ENCODE data around the gene TMED6. TPM values are rescaled to one million over a fixed set of nuclear protein-coding genes. Genes with fewer than 3 reads are reported as not detected.
A peak's percentile ranks its signal among the peaks of the same experiment; 100 is the strongest.

Gene TMED6
- total RNA-seq, 1 experiment from 2014 or later = 0.51 TPM

DNA sequence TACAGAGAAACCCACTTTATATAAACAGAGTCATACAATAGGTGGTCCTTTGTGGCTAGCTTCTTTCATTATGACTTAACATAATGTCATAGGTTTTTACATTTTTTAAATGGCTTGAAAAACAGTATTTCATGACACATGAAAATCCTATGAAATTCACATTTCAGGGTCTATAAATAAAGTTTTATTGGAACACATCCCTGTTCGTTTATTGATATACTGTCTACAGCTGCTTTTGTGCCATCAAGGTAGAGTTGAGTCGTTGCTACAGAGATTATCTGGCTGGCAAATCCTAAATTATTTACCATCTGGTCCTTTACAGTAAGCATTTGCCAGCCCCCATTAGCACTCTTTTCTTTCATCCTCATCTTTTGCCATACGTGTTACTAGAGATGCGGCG, 38.1 kb downstream of the TMED6 start:
- peaks cover 16% of the 10 kb centered on the region for H3K4me1 Mint-ChIP-seq (ENCODE audit: insufficient read depth, unreplicated experiment)
- intact Hi-C loops (cut with micrococcal nuclease) = no loop called here
- no peaks in the 10 kb centered on the region for H3K9me3 Mint-ChIP-seq (ENCODE audit: unreplicated experiment)
- BruUV-seq (replicated peaks) = no TSS peak
- no peaks in the 10 kb centered on the region for H3K27me3 Mint-ChIP-seq (ENCODE audit: insufficient read depth, unreplicated experiment)
- H3K36me3 Mint-ChIP-seq (ENCODE audit: insufficient read depth, unreplicated experiment) = peaks cover 37% of the 10 kb centered on the region
- TF ChIP-seq, protein P1, sequence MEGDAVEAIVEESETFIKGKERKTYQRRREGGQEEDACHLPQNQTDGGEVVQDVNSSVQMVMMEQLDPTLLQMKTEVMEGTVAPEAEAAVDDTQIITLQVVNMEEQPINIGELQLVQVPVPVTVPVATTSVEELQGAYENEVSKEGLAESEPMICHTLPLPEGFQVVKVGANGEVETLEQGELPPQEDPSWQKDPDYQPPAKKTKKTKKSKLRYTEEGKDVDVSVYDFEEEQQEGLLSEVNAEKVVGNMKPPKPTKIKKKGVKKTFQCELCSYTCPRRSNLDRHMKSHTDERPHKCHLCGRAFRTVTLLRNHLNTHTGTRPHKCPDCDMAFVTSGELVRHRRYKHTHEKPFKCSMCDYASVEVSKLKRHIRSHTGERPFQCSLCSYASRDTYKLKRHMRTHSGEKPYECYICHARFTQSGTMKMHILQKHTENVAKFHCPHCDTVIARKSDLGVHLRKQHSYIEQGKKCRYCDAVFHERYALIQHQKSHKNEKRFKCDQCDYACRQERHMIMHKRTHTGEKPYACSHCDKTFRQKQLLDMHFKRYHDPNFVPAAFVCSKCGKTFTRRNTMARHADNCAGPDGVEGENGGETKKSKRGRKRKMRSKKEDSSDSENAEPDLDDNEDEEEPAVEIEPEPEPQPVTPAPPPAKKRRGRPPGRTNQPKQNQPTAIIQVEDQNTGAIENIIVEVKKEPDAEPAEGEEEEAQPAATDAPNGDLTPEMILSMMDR (IDR thresholded peaks at IDR 0.05; ENCODE audit: unreplicated experiment) = no peak
- ChIA-PET POLR2A (interaction anchor here (0.7 to 9.1 kb wide), 2 partner anchors 10 to 15 kb away, joined by 3 to 75 read pairs; partner anchors contain the start of gene PDF), CTCF (interaction anchor here (0.7 to 1.8 kb wide), 2 partner anchors 25 to 1239 kb away, joined by 3 to 5 read pairs; no protein-coding TSS in a partner anchor)
- peak overlapping the region; percentile 44 for H3K4me3 Mint-ChIP-seq (ENCODE audit: unreplicated experiment)
- no peak overlapping the region for H3K27ac Mint-ChIP-seq (ENCODE audit: low read depth, unreplicated experiment)
- DNase-seq (ENCODE audit: unreplicated experiment) = no peak

DNA sequence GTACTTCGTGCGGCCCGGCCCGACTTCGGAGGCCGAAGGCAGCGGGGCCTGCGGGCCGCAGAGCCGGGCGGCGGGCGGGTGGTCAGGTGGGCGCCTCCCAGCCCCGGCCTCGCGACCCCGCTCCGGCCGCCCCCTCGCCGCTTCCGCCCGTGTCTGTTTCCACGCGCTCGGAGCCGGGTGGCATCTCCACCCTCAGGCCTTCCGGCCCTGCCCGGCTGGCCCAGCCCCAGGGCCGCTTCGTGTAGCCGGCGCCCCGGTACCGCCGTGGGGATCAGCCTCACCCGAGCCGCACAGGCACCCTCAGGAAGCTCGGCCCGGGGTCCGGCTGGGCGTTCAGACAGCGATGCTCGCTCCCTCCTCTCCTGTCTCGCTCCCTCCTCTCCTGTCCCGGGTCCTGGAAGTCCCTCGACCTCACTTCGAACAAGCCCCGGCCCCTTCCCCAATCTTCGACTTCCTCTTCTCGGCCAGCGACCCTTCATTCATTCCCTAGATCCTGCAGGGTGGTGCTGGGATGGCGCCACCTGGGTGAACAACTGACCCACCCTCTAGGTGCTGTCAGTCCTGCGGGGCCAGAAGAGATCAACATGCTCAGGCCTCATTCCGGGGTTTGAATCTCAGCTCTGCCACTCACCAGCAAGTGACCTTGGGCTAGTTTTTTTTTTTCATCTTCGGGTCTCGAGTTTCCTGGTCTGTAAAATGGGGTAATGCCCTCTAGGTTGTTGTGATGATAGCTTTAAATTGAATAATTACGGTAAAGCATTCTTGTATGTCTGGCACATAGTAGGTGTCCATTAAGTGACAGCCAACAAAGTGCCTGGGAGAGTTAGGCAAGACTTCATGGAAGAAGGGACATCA, 39.8 kb downstream of the TMED6 start:
- Mint-ChIP-seq H3K9me3 (ENCODE audit: unreplicated experiment) (no peaks in the 10 kb centered on the region), H3K27me3 (ENCODE audit: insufficient read depth, unreplicated experiment) (no peaks in the 10 kb centered on the region), H3K36me3 (ENCODE audit: insufficient read depth, unreplicated experiment) (peaks cover 23% of the 10 kb centered on the region), H3K4me3 (ENCODE audit: unreplicated experiment) (peak overlapping the region; percentile 91), H3K27ac (ENCODE audit: low read depth, unreplicated experiment) (peak overlapping the region; percentile 89), H3K4me1 (ENCODE audit: insufficient read depth, unreplicated experiment) (peaks cover 16% of the 10 kb centered on the region)
- DNase-seq (ENCODE audit: unreplicated experiment) = peak; percentile 43
- BruUV-seq (replicated peaks) = TSS peak; percentile 53
- ChIA-PET POLR2A (interaction anchor here (0.6 to 9.1 kb wide), 6 partner anchors 11 to 179 kb away, joined by 3 to 75 read pairs (median 4); partner anchors contain the start of genes CHTF8, PDF and UTP4), CTCF (interaction anchor here (0.6 to 1.9 kb wide), 8 partner anchors 12 to 162 kb away, joined by 3 to 15 read pairs (median 4); no protein-coding TSS in a partner anchor)
- intact Hi-C loops (cut with micrococcal nuclease) = loop anchor here (1.0 kb wide), 1 partner anchor 161 kb away; no protein-coding TSS in a partner anchor
- TF ChIP-seq, protein P1 (IDR thresholded peaks at IDR 0.05; ENCODE audit: unreplicated experiment) = no peak

DNA sequence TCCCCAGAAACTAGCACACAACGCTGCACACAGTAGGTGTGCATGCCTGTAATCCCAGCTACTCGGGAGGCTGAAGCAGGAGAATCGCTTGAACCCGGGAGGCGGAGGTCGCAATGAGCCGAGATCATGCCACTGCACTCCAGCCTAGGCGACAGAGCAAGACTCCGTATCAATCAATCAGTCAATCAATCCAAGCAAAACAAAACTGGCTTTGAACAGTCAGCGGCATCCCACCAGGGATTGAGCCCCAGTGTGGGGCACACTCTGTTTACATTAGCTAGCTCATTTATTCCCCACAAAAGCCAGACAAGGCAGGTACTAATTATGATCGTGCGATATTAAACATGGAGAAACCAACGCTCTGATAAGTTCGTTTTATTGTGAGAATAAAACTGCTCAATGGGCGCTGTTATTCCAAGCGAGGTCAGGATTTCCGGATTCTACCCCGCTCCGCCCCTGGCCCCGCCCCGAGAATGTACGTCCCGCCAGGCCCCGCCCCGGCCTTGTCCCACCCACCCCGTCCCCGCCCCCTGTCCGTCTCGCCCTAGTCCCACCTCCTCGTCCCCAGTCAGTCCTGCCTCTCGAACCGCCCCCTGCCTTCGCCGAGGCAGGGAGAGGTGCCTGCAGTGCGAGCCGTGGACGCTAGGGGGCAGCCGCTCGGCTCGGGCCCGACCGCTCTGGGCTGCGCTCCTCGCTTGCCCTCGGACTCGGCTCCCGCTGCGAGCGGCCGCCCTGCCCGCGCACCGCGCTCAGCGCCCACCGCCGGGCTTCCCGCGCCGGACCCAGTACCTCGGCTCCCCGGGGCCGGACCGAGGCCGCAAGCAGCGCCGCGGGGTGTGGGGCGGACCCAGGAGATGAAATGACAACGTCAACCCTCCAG, 40.7 kb downstream of the TMED6 start, which contains the start of gene VPS4A:
VPS4A (plus strand) TSS at position 698 of the 880 bp plus-strand sequence; CDS start at position 860, 162 bp downstream.
- H3K4me1 Mint-ChIP-seq (ENCODE audit: insufficient read depth, unreplicated experiment) = peaks cover 16% of the 10 kb centered on the region
- intact Hi-C loops (cut with micrococcal nuclease) = loop anchor here (1.0 kb wide), 1 partner anchor 161 kb away; no protein-coding TSS in a partner anchor
- peak within 1 kb of the TSS; percentile 89 for H3K27ac Mint-ChIP-seq (ENCODE audit: low read depth, unreplicated experiment)
- no peaks in the 10 kb centered on the region for H3K9me3 Mint-ChIP-seq (ENCODE audit: unreplicated experiment)
- peaks cover 21% of the 10 kb centered on the region for H3K36me3 Mint-ChIP-seq (ENCODE audit: insufficient read depth, unreplicated experiment)
- DNase-seq (ENCODE audit: unreplicated experiment) = peak; percentile 95
- no peaks in the 10 kb centered on the region for H3K27me3 Mint-ChIP-seq (ENCODE audit: insufficient read depth, unreplicated experiment)
- BruUV-seq (replicated peaks) = TSS peak; percentile 58
- POLR2A ChIA-PET = interaction anchor here (0.8 to 9.1 kb wide), 3 partner anchors 14 to 178 kb away, joined by 4 to 75 read pairs (median 13); partner anchors contain the start of genes CHTF8, PDF and UTP4
- TF ChIP-seq, protein P1 (IDR thresholded peaks at IDR 0.05; ENCODE audit: unreplicated experiment) = peak; percentile 81
- CTCF ChIA-PET = interaction anchor here (0.6 to 1.9 kb wide), 12 partner anchors 10 to 782 kb away, joined by 3 to 15 read pairs (median 4); no protein-coding TSS in a partner anchor
- peak within 1 kb of the TSS; percentile 91 for H3K4me3 Mint-ChIP-seq (ENCODE audit: unreplicated experiment)
